Measurements from ENCODE around the gene C17orf107.

DNA sequence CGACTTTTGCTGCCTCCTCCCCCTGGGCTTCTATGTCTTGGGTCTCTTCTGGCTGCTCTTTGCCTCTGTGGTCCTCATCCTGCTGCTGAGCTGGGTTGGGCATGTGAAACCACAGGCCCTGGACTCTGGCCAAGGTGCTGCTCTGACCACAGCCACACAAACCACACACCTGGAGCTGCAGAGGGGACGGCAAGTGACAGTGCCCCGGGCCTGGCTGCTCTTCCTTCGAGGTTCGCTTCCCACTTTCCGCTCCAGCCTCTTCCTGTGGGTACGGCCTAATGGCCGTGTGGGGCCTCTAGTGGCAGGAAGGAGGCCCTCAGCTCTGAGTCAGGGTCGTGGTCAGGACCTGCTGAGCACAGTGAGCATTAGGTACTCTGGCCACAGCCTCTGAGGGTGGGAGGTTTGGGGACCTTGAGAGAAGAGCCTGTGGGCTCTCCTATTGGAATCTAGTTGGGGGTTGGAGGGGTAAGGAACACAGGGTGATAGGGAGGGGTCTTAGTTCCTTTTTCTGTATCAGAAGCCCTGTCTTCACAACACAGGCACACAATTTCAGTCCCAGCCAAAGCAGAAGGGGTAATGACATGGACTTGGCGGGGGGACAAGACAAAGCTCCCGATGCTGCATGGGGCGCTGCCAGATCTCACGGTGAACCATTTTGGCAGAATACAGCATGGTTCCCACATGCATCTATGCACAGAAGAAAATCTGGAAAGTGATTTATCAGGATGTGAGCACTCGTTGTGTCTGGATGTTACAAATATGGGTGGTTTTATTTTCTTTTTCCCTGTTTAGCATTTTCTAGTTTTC lies 35.0 kb downstream of the C17orf107 start:
- TF ChIP-seq EZH2phosphoT487 (IDR thresholded peaks at IDR 0.05; ENCODE audit: borderline replicate concordance, low read length) (no peak), EZH2 (IDR thresholded peaks at IDR 0.05; ENCODE audit: low read length, unreplicated experiment) (no peak), CTCF (conservative IDR thresholded peaks at IDR 0.05; ENCODE audit: low read depth, low read length) (peak; percentile 51)

Measured in PC-3 (cell line).